NCI-H748 (cell line): ENCODE data around the gene PDIA5.

Source experiments
- DNase-seq: peaks from one replicate; lab custom pipeline; 2025; ENCODE audit not compliant: unreplicated experiment; lab: John Stamatoyannopoulos, UW

PDIA5 gene

DNA sequence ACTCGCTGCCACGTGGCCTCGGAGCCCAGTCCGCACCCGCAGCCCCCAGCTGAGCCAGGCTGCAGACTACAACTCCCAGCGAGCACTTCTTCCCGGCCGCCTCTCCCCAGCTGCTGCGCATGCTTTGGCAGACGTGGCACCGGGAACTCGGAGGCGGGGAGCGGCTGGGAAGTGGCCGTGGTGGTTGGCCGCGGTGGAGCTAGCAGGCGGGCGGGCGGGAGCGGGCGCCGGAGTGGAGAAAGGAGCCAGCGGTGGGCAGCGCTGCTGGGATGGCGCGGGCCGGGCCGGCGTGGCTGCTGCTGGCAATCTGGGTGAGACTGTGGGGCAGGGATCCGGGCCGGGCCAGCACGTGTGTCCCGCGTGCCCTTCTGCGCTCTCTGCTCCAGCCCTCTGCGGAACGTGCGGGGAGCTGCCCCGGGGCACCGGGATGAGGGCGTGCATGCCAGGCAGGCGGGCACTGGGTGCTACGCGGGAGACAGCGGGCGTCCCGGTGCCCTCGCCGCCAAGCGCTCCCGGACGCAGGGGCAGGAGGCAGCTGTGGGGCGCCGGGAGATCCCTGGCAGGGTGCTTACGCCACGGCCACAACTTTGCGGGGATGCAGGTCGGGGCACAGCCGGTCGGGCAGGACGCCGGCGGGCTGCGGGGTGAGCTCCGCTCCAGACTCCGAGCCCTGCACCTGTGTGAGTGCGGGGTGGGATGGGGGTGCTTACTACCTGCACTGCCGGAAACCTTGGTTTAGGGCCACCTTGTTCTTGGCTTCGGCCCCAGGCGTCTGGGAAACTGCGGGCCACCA, at the start of gene PDIA5:
Gene PDIA5 (plus strand): TSS at position 130 of the 793 bp plus-strand sequence. CDS start 140 bp downstream, at position 270.
- DNase-seq, result peak; percentile 88

DNA sequence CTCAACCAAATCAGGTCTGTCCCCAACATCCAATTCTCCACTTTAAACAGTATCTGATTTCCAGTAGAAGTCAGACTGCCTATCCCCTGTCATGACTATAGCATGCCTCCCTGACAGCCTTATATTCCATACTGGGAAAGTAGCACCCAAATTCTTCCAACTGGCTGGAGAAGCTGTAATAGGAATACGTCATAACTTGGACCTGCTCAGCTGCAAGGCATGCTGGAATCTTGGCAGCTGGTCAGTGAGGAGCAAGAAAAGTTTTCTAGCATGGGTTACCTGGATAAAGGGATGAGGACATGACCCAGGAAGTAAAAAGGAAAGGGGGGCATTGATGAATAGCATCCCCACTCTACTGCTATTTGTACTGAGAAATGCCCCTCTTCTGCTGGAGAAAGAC, 48.1 kb upstream of the PDIA5 start:
- no peak for DNase-seq

DNA sequence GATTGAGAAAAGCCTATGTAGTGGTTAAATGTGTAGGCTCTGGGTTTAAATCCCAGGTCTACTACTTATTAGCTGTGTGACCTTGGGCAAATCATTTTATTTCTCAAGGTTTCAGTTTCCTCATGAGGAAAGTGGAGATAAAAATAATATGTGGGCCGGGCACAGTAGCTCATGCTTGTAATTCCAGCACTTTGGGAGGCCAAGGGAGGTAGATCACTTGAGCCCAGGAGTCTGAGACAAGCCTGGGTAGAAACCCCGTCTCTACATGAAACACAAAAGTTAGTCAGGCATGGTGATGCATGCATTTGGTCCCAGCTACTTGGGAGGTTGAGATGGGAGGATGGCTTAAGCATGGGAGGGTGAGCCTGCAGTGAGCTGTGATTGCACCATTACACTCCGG, 47.7 kb upstream of the PDIA5 start:
- DNase-seq, result no peak

DNA sequence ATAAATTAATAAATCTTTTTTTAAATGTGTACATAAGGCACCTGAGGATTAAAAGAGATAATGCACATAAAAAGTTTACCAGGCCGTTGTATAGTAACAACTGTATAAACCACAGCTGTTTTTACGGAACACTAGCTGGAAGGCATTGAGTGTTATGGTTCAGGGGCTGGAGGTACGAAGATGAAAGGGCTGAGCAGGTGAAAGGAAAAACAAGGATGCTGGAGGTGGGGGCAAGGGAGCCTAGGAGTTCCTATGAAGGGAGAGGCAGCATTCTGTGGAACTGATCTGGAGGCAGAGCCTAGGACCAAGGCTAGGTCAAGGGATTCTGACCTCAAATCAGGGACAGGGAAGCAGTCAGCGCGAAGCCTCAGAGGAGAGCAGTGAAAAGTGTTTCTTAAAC, 47.2 kb upstream of the PDIA5 start:
- DNase-seq, result no peak

DNA sequence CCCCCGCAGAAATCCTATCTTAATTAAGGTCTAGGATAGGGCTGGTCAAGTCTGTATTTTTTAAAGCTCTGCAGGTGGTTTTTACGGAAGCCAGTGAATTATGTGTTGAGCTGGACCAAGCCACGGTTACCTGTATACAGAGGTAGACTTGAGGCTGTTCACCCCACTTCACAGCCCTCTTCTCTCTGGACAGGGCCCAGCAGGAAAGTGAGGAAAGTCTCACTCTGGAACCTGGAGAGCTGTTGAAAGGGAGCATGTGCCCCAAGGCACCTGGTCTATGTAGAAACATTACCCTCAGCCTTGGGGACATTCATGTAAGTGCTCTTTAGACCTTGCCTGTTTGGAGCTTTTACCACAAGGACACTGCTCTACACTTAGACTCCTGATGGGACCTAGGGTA, 46.1 kb upstream of the PDIA5 start:
- no peak for DNase-seq

DNA sequence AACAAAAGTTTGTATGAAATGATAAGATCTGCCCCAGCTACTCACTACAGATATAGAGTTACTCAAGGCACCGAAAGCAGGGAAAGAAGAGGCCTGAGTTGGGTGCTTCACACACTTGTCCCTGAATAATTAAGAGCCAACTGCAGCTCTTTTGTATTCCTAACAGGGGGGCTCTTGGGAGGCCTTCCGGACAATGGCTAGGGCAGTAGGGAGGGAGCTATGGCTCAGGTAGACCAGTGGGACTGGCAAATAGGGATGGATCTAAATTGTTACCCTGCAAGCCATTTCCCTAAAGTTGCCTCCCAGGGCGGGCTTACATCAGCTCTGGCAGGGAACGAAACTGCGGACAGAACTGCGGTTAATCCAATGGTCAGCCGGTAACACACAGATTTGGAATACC, 45.4 kb upstream of the PDIA5 start:
- no peak for DNase-seq

DNA sequence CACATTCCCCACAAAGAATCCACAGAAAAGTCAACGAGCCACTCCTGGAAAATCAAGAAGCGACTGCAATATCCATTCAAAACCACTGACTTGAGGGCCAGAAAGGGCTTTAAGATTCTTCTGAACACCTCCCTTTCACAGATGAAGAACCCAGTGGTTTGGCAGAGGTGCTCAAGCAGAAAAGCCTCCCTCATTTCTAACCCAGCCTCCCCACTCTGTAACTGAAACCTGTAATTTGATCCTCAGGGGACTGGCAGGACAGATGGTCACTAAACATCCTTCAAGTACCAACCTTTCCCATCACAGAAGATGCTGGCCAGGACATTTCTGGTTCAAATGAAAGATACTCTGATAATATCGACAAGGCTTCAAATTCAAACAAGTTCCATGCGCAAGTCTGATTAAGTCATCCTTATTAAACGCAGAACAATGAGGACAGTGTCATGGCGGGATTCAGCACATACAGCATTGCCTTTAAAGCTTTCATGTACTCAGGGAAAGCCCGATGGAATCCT, 44.8 kb upstream of the PDIA5 start:
- DNase-seq, result no peak

DNA sequence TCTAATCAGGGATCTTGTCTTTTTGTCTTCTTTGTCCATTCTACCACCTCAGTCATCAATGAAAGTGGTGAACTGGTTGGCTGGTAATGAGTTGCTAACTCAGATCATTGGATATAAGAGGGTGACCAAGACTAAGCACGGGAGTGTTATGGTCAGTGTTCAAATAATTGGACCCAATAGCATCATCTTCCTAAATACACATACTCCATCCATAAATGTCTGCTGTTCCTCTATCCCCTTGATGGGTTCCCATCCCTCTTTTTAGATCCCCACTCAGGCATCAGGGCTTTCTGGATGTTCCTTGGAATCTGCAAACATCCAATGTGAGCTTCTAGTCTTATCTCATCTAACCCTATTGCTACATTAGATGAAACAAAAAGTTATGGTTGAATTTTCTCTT, 42.8 kb upstream of the PDIA5 start:
- DNase-seq, result no peak

DNA sequence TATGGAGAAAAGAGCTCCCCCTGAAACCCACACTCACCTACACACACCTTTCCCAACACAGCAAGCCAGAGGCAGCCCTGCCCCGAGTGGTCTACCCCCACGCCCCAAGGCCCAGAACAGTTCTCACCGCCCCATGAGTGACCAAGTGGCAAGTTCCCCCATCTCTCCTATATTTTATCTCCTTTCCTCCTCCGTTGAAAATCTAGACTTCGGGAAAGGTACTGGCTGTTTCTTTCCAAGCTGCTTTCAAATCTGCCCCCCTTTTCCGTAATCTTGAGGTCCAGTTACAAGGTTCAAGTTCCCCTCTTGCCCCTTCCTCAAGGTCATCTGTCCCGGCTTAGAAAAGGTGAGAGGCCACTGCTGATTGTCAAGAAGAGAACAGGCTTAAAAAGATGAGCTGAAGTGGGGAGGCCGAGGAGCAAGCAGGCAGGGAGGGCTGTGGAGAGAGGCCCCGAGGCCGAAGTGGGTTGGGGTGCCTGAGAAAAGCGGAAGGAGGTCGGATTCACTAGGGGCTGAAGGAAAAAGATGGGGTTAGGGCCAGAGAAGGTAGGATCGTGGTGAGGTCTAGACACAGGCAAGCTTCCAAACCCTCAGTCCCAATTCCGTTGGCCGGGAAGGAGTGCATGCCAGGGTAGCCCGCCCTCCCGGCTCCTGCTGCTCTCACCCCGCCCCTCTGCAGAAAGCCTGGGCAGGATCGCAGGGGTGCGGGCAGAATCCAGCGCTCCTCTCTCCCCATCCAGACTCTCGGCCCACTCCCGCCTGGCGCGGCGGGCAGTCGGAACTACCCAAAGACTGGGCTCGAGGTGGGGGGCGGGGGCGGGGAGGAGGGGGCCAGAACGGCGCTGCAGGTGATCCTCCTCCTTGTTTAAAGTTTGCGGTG, 40.9 kb upstream of the PDIA5 start:
- DNase-seq, result peak; percentile 39

DNA sequence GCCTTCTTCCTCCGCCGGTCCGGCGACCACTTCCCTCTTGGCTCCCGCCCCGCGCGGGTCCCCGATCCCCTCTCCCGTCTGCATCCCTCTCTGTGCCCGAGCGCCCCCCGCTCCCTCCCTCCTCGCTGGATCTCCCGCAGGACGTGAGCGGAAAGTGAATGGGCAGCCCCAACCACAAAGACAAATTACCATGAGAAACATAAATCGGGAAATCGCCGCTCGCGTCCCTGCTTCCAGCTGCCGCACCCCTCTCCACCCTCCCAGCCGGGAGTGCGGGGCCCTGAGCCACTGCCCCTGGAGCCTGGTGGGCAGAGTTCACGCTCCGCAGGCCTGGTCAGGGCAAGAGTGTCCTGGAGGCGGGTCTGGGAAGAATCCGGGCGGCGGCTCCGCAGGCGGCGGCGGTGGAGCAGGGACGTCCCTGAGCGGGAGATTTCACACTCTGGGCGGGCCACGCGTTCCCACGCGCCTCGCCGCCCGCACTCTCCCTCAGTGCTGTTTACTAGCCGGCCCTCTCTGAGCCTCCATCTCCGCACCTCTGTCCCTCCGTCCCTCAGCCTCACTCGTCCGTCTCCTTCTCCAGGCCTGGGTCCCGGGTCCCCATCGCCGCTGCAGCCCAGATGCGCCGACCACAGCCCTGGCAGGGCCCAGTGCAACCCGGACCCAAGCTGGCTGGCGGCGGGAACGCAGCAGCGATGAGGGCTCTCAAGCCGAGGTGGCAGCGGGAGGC, 40.1 kb upstream of the PDIA5 start:
- DNase-seq, result peak; percentile 55

DNA sequence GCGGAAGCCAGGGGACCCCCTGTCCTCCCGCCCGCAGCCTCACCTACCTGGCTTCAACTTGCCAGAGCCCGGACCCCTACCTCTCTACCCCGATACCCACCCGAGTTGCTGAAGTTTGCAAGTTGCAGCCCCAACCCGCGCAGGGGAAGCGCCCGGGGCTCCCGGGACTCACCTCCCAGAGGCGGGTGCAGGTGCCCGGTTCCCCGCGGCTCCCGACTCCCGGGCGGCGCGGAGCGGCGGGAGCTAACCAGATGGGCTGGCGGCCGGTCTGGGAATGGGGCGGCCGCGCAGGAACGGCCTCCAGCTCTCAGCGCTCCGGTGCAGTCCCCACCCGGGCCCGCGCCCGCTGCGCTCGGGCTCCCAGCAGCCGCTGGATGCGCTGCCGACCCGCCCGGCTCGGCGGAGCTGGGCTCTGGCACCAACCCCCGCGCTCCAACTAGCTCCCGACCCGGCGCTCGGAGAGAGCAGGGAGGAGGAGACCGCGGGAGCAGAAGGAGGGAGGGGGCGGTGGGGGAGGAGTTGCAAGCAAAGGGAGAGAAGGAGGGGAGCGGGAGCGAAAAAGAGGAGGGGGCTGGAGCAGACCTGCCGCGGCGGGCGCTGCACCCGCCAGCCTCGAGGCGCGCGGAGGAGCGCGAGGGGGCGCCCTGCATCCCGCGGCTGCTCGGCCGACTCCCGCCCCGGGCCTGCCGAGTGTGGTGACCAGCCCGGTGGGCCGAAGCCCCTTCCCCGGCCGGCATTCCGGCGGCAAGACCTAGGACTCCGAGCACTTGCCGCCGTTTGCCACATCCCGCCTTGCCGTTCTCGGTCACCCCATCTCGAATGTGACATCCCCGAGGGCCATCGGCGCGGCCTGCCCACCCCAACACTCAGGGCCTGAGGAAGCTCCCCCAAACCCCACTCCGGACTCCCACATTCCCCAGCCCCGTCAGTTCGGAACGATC, 39.3 kb upstream of the PDIA5 start, which contains the start of gene SEMA5B:
Gene SEMA5B (minus strand): TSS at position 472 of the 941 bp plus-strand sequence. CDS start 66,500 bp downstream, outside the sequence.
- peak; percentile 66 for DNase-seq

DNA sequence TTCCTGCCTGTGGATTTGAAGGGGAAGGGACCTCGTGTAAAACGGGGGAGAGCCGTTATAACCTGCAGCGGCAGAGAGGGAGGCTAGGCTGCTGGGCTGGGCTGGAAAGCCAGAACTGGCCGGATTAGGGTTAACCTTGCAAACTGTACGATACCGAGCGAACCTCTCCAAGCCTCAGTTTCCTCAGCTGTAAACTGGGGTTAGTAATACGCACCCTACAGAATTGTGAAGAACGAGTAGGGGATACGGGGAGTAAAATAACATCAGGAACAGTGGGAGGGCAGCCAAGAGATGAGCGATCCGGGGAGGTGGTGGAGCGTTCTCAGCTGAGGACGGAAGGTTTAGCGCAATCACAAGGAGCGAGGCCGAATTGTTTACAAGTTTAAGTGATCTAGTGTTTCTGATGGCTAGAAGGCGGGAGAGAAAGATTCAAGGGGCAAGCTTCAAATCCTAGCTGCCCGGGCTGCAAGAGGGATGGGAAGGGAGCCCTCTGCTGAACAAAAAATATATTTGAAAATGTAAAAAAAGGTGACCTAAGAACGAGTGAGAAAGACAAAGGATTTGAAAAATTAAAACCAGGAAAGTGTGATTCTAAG, 38.5 kb upstream of the PDIA5 start:
- peak; percentile 69 for DNase-seq

DNA sequence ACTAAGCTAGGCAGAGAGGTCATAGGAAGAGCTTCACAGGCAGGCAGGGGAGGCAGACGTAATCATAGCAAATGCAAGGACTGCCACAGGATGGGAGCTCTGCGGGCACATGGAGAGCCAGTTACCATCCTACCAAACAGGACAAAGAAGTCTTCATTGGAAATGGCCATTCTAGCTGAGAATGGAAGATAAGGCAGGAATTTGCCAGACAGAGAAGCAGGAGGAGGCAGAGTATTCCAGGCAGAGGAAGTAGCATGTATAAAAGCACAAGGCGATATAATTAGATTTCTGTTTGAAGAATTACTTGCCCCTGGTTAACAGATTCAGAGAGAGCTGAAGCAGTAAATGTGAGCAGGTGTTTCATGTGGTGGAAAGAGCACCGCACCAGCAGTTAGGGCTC, 35.8 kb upstream of the PDIA5 start:
- DNase-seq, result no peak

DNA sequence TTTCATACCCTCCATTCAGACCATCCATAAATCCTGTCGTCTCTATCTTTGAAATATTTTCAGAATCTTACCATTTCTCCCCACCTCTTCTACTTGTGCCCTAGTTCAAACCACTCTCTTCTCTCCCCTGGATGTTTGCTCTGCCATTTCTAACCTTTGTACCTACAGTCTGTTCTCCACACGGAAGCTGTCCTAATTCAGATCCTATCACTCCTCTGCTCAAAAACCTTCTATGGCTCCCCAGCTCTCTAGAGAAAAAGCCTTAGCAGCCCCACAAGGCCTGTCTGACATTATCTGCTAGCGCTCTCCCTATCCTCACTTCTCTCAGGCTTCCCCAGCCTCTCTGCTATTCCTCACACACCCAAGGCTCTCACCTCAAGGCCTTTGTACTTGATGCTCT, 34.8 kb upstream of the PDIA5 start:
- DNase-seq, result no peak

DNA sequence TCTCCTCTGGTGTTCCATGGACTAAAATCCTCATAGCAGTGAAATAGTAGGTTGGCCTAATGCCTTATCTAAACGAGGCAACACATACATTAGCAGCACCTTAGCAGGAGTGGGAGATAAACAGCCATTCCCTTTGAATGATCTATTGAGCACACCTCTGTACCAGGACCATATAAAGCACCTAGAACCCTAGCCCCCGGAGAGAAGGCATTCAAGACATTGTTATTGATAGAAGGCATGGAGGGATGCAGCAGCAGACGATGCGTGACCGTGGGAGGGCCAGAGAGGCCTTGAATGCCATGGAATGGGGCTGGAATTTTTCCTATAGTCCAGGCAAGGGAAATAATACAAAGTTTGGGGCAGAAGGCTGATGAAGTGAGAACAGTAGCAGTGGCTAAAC, 32.7 kb upstream of the PDIA5 start:
- no peak for DNase-seq

DNA sequence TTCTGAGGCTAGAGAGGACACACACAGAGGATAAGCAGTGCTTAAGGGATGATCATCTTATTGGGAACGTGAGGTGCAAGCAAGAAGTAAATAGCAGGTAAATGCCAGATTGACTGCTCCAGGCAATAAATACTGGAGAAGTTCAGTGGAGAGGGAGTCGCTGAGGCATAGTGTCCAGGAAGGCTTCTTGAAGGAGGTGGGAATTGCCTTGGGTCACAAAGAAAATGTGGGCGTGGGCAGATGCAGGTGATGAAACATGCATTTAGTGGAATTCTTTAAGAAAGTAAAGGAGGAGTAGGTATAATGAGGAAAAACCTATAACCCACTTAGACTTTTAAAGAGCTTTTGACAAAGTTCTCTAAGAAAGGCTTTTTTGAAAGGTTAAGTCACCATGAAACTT, 31.8 kb upstream of the PDIA5 start:
- DNase-seq, result no peak

DNA sequence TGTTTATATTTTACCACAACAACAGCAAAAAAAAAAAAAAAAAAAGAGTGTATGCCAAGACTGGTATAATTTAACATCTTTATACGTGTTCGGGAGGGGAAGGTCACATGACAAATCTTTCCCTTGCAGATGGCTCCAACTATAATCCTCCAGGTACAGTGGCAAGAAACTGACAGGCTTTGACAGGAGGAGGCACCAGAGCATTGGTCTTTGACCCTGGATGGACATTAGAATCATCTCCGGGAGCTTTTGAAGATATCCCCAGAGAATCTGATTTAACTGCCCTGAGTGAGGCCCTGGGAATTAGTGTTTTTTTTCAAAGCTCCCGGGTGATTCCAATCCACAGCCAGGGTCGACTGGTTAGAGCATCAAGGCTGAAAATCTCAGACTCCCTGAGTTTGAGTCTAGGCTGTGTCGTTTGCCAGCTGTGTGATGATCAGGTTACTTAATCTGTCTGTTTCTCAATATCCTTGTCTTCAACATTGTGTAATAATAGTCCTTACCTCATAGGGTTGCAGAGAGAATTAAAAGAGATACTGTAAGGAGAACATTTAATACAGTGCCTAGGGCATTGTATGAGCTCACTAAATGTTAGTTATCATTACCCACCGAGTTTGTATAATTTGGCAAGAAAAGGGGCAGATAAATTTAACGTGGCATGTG, 30.3 kb upstream of the PDIA5 start:
- DNase-seq, result no peak

DNA sequence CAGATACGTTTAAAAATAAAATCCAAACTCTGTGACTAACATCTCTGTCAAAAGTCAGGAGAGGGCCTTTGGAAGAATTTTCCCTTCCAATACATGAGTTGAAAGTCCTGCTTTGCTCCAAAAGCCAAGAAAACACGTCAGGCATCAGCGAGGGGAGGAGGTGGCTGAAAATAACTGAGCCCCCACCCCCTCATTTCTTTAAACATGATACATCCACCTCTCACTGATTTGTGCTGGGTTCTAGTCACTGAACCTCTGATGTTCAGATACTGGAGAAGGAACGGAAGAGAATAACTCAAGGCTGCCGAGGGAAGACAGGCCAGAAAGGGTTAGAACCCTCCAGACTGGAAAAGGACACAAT, 29.8 kb upstream of the PDIA5 start:
- DNase-seq, result no peak

DNA sequence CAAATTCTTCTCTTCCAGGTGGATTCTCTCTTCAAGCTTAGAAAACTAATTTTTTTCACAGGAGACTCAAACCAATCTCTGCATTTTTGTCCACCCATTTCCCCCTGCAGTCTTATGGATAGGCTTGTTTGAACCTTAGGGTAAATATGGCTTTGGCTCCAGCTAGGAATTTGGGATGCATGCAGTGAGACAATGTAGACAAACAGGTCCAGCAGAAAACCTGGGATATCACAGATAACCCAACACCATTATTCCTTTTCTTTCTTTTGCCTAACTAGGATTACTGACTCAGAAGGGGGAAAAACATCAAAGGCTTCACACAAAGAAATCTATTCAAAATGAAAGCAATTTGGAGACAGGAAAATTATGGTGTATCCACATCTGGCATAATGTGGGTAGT, 28.1 kb upstream of the PDIA5 start:
- DNase-seq, result peak; percentile 44
